Vagina (tissue), 2 donors: ENCODE data around the gene CDK14.

ENCODE experiments used
- POLR2AphosphoS5 ChIP-seq, 2 donors: sonication (generic); formaldehyde crosslinking; IDR thresholded peaks; one replicate each; pipeline ENCODE4 v1.9.0; 2017; ENCODE audit warnings: antibody characterized with exemption in 2 of 2, mild to moderate bottlenecking in 2 of 2, low read depth in 1 of 2; ENCODE audit not compliant: insufficient read depth in 1 of 2
- TF ChIP-seq, protein P1 (sequence below), 3 experiments: fragments of 450-650 bp in 2 of 3; fragments of 200-600 bp in 1 of 3; sonication (generic) in 1 of 3; IDR thresholded peaks; one replicate each; pipeline ENCODE4 v1.5.1; 2017 to 2019; ENCODE audit warnings: antibody characterized with exemption in 3 of 3, mild to moderate bottlenecking in 2 of 3, moderate library complexity in 2 of 3

- TF ChIP-seq, protein P1, sequence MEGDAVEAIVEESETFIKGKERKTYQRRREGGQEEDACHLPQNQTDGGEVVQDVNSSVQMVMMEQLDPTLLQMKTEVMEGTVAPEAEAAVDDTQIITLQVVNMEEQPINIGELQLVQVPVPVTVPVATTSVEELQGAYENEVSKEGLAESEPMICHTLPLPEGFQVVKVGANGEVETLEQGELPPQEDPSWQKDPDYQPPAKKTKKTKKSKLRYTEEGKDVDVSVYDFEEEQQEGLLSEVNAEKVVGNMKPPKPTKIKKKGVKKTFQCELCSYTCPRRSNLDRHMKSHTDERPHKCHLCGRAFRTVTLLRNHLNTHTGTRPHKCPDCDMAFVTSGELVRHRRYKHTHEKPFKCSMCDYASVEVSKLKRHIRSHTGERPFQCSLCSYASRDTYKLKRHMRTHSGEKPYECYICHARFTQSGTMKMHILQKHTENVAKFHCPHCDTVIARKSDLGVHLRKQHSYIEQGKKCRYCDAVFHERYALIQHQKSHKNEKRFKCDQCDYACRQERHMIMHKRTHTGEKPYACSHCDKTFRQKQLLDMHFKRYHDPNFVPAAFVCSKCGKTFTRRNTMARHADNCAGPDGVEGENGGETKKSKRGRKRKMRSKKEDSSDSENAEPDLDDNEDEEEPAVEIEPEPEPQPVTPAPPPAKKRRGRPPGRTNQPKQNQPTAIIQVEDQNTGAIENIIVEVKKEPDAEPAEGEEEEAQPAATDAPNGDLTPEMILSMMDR (IDR thresholded peaks at IDR 0.05) = no peak
- TF ChIP-seq POLR2AphosphoS5 (IDR thresholded peaks at IDR 0.05; ENCODE audit: insufficient read depth in 1 of 2, low read depth in 1 of 2) = no peak
These were observed 155.9 kb downstream of the CDK14 start for GRCh38 chr7:90752051-90752450.
